GM12878 (cell line): Measurements from ENCODE around the gene CPA4. TPM values are rescaled to one million over a fixed set of nuclear protein-coding genes. Genes with fewer than 3 reads are reported as not detected.

Experiments used
- ATAC-seq: fragments of 200-7000 bp; cut with Tn5 transposase; 3 replicates; pipeline ENCODE4 v1.9.1; 2020; ENCODE audit warnings: mild to moderate bottlenecking, moderate library complexity
- BruUV-seq: library from RNA; stranded (reverse); fragments of 400-500 nt; replicated peaks from 2 replicates; lab custom pipeline; 2021; lab: Mats Ljungman, UMichigan
- CTCF ChIA-PET: fragments of 300-600 bp; sonication (Branson Sonifier 250); formaldehyde crosslinking; extraction: SDS; loops from one replicate; lab custom pipeline; 2021; ENCODE audit warnings: inconsistent platforms; lab: Yijun Ruan, JAX
- POLR2A ChIA-PET: fragments of 350-600 bp; formaldehyde crosslinking; extraction: SDS; loops from one replicate; lab custom pipeline; 2021; ENCODE audit warnings: inconsistent platforms; lab: Charles Lee
- RAD21 ChIA-PET: fragments of 300-600 bp; sonication (Branson Sonifier 250); formaldehyde crosslinking; loops from one replicate; lab custom pipeline; 2023; ENCODE audit warnings: antibody characterized with exemption; ENCODE audit not compliant: unreplicated experiment; lab: Charles Lee
- SMC1A ChIA-PET: fragments of 300-600 bp; sonication (Branson Sonifier 250); formaldehyde crosslinking; loops from one replicate; lab custom pipeline; 2023; ENCODE audit not compliant: unreplicated experiment, uncharacterized antibody; lab: Charles Lee
- DNase-seq: peaks from one replicate; pipeline ENCODE4 v3.0.0-alpha.2; 2011; ENCODE audit warnings: low read depth, low spot score
- FAIRE-seq: peaks from 3 replicates; lab custom pipeline; 2011; peaks lifted over from hg19 to GRCh38; lab: Jason Lieb, UNC
- H2AFZ ChIP-seq: 2 replicates; pipeline ENCODE4 v1.6.0; 2011; ENCODE audit warnings: low read depth, low read length, control low read depth; ENCODE audit not compliant: control insufficient read depth
- H3K27ac ChIP-seq: 2 replicates; pipeline ENCODE4 v1.5.1; 2011; ENCODE audit warnings: control low read depth; ENCODE audit not compliant: control insufficient read depth, insufficient read depth
- H3K27me3 ChIP-seq, 2 experiments: replicated peaks in 1 of 2; 2 replicates each; pipeline versions ENCODE4 v1.6.0 to v1.6.1; 2011; ENCODE audit warnings: low read length in 1 of 2; ENCODE audit not compliant: control insufficient read depth in 2 of 2, insufficient read depth in 2 of 2
- H3K36me3 ChIP-seq, 2 experiments: 2 replicates each; pipeline ENCODE4 v1.5.1; 2011; ENCODE audit warnings: low read length in 1 of 2; ENCODE audit not compliant: control insufficient read depth in 2 of 2, insufficient read depth in 2 of 2
- H3K4me1 ChIP-seq: 2 replicates; pipeline ENCODE4 v1.6.1; 2011; ENCODE audit warnings: mild to moderate bottlenecking, low read length, moderate library complexity, mixed read lengths; ENCODE audit not compliant: control insufficient read depth, insufficient read depth
- H3K4me2 ChIP-seq: 2 replicates; pipeline ENCODE4 v1.6.0; 2011; ENCODE audit warnings: control low read depth; ENCODE audit not compliant: control insufficient read depth, insufficient read depth
- H3K4me3 ChIP-seq: fragments of 200-600 bp; sonication (generic); 2 replicates; pipeline ENCODE4 v1.5.1; 2016
- H3K79me2 ChIP-seq: 2 replicates; pipeline ENCODE4 v1.6.0; 2011; ENCODE audit warnings: low read length; ENCODE audit not compliant: control insufficient read depth, insufficient read depth
- H3K9ac ChIP-seq: 2 replicates; pipeline ENCODE4 v1.8.0; 2011; ENCODE audit warnings: low read length, control low read depth, mixed read lengths; ENCODE audit not compliant: control insufficient read depth, insufficient read depth
- H3K9me3 ChIP-seq: replicated peaks from 3 replicates; pipeline ENCODE4 v1.5.1; 2011; ENCODE audit warnings: mild to moderate bottlenecking, low read length; ENCODE audit not compliant: control insufficient read depth, insufficient read depth
- H4K20me1 ChIP-seq: 2 replicates; pipeline ENCODE4 v1.6.0; 2011; ENCODE audit not compliant: control insufficient read depth, insufficient read depth
- JUNB ChIP-seq: IDR thresholded peaks from 2 replicates; pipeline ENCODE4 v1.6.1; 2016; ENCODE audit warnings: antibody characterized with exemption, mild to moderate bottlenecking
- NFIC ChIP-seq: IDR thresholded peaks from 2 replicates; pipeline ENCODE4 v1.6.1; 2012; ENCODE audit warnings: low read depth, mild to moderate bottlenecking, inconsistent platforms, low read length, moderate library complexity
- WGBS: methylation state at CpG from one replicate; pipeline ENCODE4 v1.1.6; 2016; ENCODE audit warnings: low lambda C conversion rate; ENCODE audit not compliant: insufficient replicate concordance, insufficient coverage; ENCODE audit errors: missing lambda C conversion rate; 5-methylcytosine and 5-hydroxymethylcytosine counted together
- in situ Hi-C: fragments of 300-500 bp; cut with MboI; formaldehyde crosslinking; loops from 9 replicates; pipeline ENCODE4 v1.14.3; 2018; ENCODE audit warnings: mixed read lengths
- intact Hi-C: fragments of 100-400 bp; cut with micrococcal nuclease; formaldehyde crosslinking; loops from one replicate; pipeline ENCODE4 v1.14.2; 2022; ENCODE audit not compliant: unreplicated experiment
- polyA plus RNA-seq, 11 experiments: library from polyadenylated mRNA; depleted of rRNA in 4 of 11; unstranded in 6 of 11; stranded (reverse) in 5 of 11; fragments of >200 nt; fragmentation: Nextera tagmentation in 4 of 11; fragmentation: Illumina TruSeq in 1 of 11; extraction: Ambion mirVana in 4 of 11; extraction: Trizol in 1 of 11; gene quantifications; 1 replicate in 1 of 11; 2 replicates in 10 of 11; pipeline versions ENCODE4 v1.2.1 to v1.2.3, GENCODE V29; 2011 to 2016; ENCODE audit warnings: inconsistent platforms in 2 of 11, missing spikeins in 2 of 11, low read depth in 1 of 11
- total RNA-seq, 4 experiments: library from RNA; depleted of rRNA in 3 of 4; stranded (reverse); fragments of >200 nt in 3 of 4; fragmentation: Illumina TruSeq in 1 of 4; extraction: Trizol in 1 of 4; gene quantifications; 2 replicates each; pipeline versions ENCODE4 v1.2.1 to v1.2.3, GENCODE V29; 2013 to 2021

The CPA4 gene
- total and polyA plus RNA-seq, 10 of the 15 experiments (the other 5 are each of a cell fraction or from before 2014, with no cell fraction given): 0.05 to 0.35 (median 0.18) TPM; not detected in 1

DNA sequence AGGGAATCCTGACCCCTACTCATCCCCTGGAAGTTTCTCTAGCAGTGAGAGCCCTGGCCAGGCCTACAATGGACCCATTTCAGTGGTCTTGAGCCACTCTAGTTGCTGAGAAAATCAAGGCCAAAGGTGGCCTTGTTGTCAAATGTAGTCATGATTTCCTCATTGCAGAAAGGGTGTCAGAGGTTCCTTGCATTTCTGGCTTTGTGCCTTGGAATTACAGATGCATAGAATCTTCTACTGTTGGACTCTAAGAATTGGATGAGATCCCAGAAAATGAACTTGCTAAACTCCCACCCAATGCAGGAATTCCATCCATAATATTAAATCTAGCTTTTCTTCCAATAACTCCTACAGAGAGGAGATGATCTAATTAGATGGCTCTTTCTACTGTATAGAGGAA lies 14.1 kb upstream of the CPA4 start:
- DNase-seq (no peak), FAIRE-seq (no peak), ATAC-seq (no peak)
- Histone ChIP-seq H3K27ac (no peak overlapping the region), H3K27me3 (peaks cover 1 to 4% of the 10 kb centered on the region in 2 experiments; a peak in 1 of 4 replicates), H3K9ac (no peak overlapping the region), H4K20me1 (no peaks in the 10 kb centered on the region), H3K79me2 (no peaks in the 10 kb centered on the region), H3K4me1 (no peaks in the 10 kb centered on the region), H3K9me3 (no peaks in the 10 kb centered on the region), H2AFZ (no peak overlapping the region), H3K36me3 (no peaks in the 10 kb centered on the region), H3K4me3 (no peak overlapping the region), H3K4me2 (no peak overlapping the region)
- ChIA-PET SMC1A (no interaction called here), POLR2A (no interaction called here), RAD21 (interaction anchor here (0.8 kb wide), 1 partner anchor 207 kb away, joined by 3 read pairs; no protein-coding TSS in a partner anchor), CTCF (interaction anchor here (1.5 kb wide), 1 partner anchor 40 kb away, joined by 5 read pairs; no protein-coding TSS in a partner anchor)
- BruUV-seq: no TSS peak
- TF ChIP-seq NFIC: no peak
- intact Hi-C loops: loop anchor here (10.0 kb wide), 1 partner anchor 64 kb away; no protein-coding TSS in a partner anchor
- in situ Hi-C loops: no loop called here

DNA sequence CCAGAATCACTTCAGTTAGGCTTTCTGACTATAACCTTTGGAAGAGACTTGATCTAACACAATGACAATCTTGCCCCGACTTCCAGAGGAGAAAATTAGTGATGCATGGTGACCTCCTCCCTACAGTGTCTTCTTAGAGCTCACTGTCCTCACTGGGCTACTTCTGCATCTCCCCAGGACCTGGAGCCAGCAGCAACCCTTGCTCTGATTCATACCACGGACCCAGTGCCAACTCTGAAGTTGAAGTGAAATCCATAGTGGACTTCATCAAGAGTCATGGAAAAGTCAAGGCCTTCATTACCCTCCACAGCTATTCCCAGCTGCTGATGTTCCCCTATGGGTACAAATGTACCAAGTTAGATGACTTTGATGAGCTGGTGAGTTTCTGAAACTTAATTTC lies 13.7 kb upstream of the CPA4 start:
- POLR2A ChIA-PET: no interaction called here
- no peak for TF ChIP-seq JUNB
- TF ChIP-seq, all 136 proteins: peak for 0
- no peaks in the 10 kb centered on the region for H3K36me3 ChIP-seq
- no peak overlapping the region for H3K4me2 ChIP-seq
- peaks cover 1 to 4% of the 10 kb centered on the region in 2 experiments; a peak in 1 of 4 replicates for H3K27me3 ChIP-seq
- H2AFZ ChIP-seq: no peak overlapping the region
- in situ Hi-C loops: no loop called here
- intact Hi-C loops: loop anchor here (10.0 kb wide), 1 partner anchor 64 kb away; no protein-coding TSS in a partner anchor
- H3K79me2 ChIP-seq: no peaks in the 10 kb centered on the region
- no peaks in the 10 kb centered on the region for H3K9me3 ChIP-seq
- no peaks in the 10 kb centered on the region for H4K20me1 ChIP-seq
- DNase-seq (no peak), FAIRE-seq (no peak), ATAC-seq (no peak)
- BruUV-seq: no TSS peak
- ChIA-PET CTCF (no interaction called here), RAD21 (interaction anchor here (0.8 kb wide), 1 partner anchor 208 kb away, joined by 3 read pairs; no protein-coding TSS in a partner anchor), SMC1A (no interaction called here)
- WGBS: 0% methylated on average over 2 of the region's 2 CpGs
- H3K4me1 ChIP-seq: no peaks in the 10 kb centered on the region
- H3K27ac ChIP-seq: no peak overlapping the region
- no peak overlapping the region for H3K9ac ChIP-seq
- no peak overlapping the region for H3K4me3 ChIP-seq
